ENCODE measurements around the gene MED14.

- TF ChIP-seq EZH2phosphoT487 (IDR thresholded peaks at IDR 0.05; ENCODE audit: insufficient read depth, low read depth): no peak
- TF ChIP-seq EZH2 (IDR thresholded peaks at IDR 0.05; ENCODE audit: insufficient read depth, poor library complexity, severe bottlenecking): no peak
These were observed 13.7 kb downstream of the MED14 start for GRCh38 chrX:40721489-40722106.
